ENCODE results near the gene SREBF2.

Gene SREBF2

DNA sequence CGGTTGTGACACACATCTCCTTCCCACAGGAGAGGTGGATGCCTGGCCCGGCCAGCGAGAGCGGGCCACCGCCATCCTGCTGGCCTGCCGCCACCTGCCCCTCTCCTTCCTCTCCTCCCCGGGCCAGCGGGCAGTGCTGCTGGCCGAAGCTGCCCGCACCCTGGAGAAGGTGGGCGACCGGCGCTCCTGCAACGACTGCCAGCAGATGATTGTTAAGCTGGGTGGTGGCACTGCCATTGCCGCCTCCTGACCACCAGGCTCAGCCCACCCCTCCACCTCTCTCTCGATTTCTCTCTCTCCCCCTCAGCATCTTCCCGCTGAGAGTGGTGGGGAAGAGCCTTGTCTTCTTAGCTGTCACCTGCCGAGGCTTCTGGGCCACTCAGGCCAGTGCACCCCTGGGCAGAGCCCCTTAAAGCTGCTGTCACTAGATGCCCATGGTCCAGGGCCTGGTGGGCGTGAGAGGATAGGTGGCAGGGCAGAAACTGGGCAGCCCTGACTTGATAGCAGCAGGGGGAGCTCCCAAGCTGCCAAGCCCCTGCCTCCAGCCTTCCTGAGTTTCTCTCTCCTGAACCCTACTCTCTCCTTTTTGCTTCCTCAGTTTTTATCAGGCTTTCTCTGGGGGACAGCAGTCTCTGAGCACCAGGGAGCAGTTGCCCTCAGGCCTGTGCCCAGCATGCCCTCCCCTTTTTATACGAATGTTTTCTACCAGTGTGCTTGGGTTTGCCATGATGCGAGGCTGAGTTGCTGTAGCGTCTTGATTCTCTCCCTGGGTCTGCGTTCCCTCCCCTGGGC lies 72.7 kb downstream of the SREBF2 start:
- no peak for DNase-seq (ENCODE audit: low read depth, low spot score)
- H3K27ac ChIP-seq: no peak overlapping the region

- no peak overlapping the region for H3K27ac ChIP-seq
- no peak for DNase-seq (ENCODE audit: low read depth, low spot score)
Observed at GRCh38 chr22:41906822-41907221, 73.9 kb downstream of the SREBF2 start.

DNA sequence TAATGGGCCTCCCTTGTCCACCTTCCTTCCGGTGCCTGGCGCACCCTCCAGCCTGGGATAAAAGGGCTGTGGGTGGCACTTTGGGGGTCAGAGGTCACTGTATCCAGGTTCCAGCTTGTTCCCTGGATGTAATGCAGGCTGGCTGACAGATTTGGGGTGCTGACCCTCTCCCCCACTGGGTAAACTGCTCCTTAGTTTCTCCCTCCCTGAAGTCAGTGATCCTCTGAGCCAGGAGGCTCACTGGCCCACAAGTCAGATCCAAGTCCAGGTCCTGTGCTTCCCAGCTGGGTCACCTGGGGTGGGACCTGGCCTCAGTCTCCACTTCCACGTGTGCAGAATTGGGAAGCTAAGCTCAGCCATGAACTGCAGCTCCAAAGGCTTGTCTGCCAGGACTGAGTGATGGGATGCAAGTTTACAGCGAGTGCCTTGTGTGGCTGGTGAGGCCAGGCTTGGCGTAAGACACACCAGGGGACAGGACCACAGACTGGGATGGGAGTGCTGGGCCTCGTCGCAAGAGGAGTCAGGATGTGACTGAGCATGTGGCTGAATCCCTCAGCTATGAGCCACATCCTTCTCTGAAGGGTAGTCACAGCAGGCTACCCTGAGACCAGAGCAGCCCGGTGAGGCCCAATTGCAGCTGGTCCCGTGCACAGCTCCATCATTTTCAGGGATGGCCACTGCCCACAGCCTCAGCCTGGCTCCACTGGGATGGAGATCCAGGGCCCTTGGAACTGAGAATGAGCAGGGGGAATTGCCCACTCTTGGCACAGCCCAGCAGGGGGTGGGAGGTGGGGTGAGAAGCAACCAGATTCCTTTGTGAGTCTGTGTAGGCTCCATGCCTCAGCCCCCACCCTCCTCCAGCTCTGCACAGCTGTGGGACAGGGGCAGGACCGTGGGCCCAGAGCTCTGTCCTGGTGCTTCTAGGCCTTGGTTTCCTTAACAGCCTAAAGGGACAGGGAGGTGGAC lies 74.8 kb downstream of the SREBF2 start:
- DNase-seq (ENCODE audit: low read depth, low spot score): no peak
- no peak overlapping the region for H3K27ac ChIP-seq

DNA sequence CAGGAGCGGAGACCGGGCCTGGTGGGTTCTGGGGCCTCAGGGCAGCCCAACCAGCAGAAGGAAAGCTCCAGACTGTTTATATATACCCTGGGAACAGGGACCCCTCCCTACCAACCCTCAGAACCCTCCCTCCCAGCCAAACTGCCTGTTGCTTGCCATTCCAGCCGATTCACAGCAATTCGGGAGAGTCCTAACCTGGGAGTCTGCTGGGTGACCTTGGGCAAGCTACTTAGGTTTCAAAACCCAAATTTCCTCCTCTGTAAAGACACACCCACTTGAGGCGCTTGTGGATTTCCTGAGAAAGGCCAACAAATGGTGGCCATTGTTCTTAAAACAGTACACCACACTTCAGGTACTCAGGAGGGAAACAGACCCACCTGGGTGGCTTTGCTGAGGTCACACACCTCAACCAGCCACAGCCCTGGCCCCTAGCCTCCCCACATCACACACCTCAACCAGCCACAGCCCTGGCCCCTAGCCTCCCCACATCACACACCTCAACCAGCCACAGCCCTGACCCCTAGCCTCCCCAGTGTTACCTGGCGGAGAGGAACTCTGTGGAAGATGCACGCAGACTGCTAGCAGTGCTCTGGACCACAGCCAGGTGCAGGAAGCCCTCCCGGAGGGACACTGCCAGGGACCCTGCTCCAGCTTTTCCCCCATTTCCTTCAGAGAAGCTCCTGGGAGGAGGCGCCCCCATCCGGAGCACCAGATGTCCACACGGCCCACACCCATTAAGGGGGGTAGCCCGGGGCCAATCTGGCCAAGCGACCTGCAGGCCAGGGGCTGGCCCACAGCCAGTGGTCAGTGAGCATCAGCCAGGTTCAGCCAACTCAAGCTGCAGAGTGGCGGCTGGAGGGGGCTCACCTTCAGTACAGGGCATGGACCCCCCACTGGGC lies 75.8 kb downstream of the SREBF2 start:
- no peak overlapping the region for H3K27ac ChIP-seq
- no peak for DNase-seq (ENCODE audit: low read depth, low spot score)

GRCh38 chr22:41909310-41910049 lies 76.6 kb downstream of the SREBF2 start:
- no peak for DNase-seq (ENCODE audit: low read depth, low spot score)
- H3K27ac ChIP-seq: no peak overlapping the region

DNA sequence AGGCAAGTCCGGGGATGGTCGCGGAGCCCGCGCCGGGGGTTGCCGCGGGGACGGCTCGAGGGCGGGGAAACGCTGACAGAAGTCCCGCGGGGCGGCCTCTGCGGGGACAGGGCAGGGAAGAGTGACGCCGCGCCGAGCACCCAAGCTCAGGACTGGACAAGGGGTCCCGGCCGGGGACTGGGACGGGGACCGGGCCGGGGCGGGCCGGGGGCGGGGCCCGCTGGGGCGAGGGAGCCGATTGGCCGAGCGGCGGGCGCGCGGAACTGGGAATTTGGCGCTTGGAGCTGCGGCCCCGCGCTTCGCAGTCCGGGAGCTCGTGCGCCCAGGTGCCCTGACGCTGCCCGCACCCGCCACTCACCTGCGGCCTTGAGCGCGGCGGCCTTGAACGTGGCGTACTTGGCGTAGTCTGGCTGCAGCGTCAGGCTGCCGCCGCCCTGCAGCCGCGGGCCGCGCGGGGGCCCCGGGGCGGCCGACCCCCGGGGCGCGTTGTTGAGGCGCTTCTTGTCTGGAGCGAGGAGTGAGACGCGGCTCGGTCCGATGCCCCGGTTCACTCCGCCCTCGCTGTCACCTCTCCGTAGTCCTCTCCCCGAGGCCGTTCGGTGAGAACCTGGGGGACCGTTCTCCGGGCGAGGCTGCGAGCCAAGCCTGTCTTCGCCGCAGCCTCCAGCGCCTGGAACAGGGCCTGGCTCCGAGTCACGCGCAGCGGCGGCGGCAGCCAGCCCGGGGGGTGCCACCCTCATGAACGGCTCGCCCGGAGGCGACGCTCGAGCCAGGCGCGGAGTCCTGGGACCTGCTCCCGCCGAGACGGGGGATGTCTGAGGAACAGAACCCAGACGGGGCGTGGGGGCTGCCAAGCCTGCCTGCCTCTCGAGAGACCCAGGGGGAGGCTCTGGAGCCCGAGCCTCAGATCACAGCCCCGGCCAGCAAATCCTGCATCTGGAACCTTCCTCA lies 77.4 kb downstream of the SREBF2 start:
- H3K27ac ChIP-seq: no peak overlapping the region
- DNase-seq (ENCODE audit: low read depth, low spot score): no peak

GRCh38 chr22:41911001-41911611 lies 78.2 kb downstream of the SREBF2 start:
- no peak overlapping the region for H3K27ac ChIP-seq
- DNase-seq (ENCODE audit: low read depth, low spot score): no peak

GRCh38 chr22:41912338-41913039 lies 79.6 kb downstream of the SREBF2 start:
- no peak overlapping the region for H3K27ac ChIP-seq

DNA sequence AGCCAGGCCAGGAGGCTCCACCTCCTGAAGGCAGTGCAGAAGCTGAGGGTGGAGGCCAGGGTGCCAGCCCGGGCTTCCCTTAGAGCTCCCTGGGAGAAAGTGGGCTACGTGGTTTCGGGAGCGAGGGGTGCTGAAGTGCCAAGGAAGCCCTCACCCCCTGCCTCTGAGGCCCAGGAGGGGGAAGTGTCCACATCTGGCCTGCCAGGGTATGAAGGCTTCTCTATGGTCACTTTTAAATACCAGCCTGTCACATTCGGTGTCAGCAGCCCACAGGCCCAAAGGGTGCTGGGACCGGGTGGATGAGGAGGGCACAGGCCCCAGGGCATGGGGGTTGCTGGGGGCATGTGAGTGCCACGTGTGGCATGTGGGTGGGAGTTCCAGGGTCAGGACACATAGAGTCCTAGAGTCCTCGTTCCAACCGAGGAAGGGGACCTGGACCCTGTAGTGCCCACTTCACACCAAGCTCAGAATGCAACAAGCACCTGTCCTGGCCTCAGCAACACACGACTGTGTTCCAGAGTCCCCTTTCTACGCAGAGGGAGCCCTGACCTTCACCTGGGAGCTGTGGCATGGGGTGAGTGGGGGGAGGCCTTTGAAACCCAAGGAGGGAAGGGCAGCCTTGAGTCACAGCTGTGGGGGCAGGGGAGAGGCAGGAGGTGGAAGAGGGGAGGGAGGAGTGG lies 80.3 kb downstream of the SREBF2 start:
- H3K27ac ChIP-seq: no peak overlapping the region
- no peak for DNase-seq (ENCODE audit: low read depth, low spot score)

More at GRCh38 chr22:41912338-41913039, 79.6 kb downstream of the SREBF2 start:
- DNase-seq (ENCODE audit: low read depth, low spot score): no peak

- DNase-seq (ENCODE audit: low read depth, low spot score): no peak
Observed at GRCh38 chr22:41913842-41914534, 81.1 kb downstream of the SREBF2 start.

DNA sequence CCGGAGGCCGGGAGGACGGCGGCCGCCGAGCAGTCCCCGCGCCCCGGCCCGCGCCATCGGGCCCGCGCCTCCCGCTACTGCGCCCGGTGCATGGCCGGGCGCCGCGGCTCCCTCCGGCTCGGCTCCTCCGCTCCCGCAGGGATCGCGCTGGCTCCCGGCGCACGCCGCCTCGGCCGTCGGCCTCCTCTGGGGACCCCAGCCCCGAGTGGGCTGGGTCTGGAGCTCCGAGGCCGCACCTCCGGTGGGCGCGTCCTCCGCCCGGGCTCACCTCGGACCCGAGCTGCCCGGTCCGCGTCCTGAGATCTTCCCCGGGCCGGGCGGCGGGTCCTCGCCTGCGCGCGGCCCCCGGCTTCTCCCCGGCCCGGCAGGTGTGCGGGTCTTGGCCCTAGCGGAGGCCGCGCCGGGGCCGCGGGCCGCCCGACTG lies 81.7 kb downstream of the SREBF2 start:
- no peak overlapping the region for H3K27ac ChIP-seq
- no peak for DNase-seq (ENCODE audit: low read depth, low spot score)

More at GRCh38 chr22:41913842-41914534, 81.1 kb downstream of the SREBF2 start:
- H3K27ac ChIP-seq: no peak overlapping the region

DNA sequence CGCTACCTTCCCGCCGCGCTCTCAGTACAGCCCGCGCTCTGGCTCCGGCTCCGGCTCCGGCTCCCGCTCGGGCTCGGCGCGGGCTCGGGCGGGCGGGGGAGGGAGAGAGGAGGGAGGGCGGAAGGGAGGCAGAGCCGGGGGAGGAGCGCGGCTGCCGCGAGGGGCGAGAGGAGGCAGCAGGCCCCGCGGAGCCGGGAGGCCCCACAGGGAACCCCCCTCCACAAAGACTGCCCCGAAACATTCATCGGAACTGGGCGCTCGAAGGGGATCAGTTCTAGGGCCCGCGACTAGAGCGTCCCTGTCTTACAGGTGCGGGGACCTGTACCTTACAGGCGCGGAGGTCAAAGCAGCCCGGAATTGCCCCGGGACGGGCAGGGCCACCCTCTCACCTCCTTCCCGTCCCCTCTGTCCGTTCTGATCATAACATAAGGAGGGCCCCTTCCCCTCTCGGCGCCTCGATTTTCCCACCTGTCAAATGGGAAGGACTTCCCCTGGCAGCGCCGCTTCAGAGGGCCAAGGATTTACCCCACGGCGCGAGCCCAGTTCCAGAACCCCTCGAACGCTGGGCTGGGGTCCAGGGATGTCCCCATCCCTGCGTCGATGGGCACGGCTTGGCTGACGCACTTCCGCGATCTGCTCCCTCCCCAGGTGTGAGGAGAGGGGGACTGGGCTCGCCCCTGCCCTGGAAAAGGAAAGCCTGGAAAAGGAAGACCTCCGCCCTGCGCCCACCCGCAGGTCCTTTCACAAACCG lies 82.3 kb downstream of the SREBF2 start, which contains the start of gene SHISA8:
Gene SHISA8 (minus strand): TSS at position 40 of the 751 bp plus-strand sequence. CDS start 407 bp downstream, outside the sequence.
- no peak for DNase-seq (ENCODE audit: low read depth, low spot score)
- no peak within 1 kb of the TSS for H3K27ac ChIP-seq

- H3K27ac ChIP-seq: no peak overlapping the region
- DNase-seq (ENCODE audit: low read depth, low spot score): no peak
Observed at GRCh38 chr22:41915786-41916493, 83.0 kb downstream of the SREBF2 start.

- no peak for DNase-seq (ENCODE audit: low read depth, low spot score)
- H3K27ac ChIP-seq: no peak overlapping the region
Observed at GRCh38 chr22:41916745-41917358, 83.9 kb downstream of the SREBF2 start.

Data from epithelial cell of prostate (primary cell).